ENCODE measurements around the gene EPHX1.

DNA sequence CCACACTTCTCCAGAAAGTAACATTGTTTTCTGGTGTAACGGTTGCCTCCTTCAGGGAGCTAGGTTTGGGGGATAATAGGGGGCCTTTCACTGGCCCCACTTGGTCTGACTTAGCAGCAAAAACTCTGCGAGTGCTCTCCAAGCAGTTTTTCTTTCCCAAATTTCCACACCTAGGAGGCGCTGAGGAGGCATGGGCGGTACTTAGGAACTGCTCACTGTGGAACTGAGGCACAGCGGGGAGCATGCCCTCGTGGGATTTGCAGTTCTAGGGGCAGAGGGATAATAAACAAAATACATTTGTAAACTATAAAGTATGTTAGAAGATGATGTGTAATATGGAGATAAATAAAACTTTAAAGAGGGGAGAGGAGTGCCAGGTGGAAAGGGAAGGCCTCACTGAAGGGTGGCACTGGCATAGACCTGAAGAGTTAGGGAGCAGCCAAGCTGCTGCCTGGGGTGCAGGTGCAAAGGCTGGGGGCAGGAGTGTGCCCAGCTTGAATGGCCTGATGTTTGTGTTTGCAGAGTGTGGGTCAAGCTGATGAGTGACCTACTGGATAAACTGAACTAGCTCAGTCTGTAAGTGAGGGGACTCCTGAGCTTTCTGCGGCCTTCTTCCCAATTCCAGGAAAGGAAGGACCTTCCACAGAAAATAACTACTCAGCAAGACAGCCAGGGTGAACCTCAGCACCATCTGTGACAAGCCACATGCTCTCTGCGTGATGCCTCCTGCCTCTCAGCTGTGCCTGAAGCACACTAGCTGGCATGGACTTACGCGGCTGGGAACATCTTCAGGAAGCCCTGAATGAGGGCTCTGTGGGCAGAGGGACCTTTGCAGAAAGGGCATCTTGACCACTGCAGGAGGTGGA, 1.9 kb downstream of the EPHX1 start:
- TF ChIP-seq CTBP2 (IDR thresholded peaks at IDR 0.05; ENCODE audit: borderline replicate concordance, insufficient read depth, insufficient read length, low read length) (no peak), JUND (IDR thresholded peaks at IDR 0.05; ENCODE audit: low read length) (no peak)
- TF ChIP-seq, protein P1, sequence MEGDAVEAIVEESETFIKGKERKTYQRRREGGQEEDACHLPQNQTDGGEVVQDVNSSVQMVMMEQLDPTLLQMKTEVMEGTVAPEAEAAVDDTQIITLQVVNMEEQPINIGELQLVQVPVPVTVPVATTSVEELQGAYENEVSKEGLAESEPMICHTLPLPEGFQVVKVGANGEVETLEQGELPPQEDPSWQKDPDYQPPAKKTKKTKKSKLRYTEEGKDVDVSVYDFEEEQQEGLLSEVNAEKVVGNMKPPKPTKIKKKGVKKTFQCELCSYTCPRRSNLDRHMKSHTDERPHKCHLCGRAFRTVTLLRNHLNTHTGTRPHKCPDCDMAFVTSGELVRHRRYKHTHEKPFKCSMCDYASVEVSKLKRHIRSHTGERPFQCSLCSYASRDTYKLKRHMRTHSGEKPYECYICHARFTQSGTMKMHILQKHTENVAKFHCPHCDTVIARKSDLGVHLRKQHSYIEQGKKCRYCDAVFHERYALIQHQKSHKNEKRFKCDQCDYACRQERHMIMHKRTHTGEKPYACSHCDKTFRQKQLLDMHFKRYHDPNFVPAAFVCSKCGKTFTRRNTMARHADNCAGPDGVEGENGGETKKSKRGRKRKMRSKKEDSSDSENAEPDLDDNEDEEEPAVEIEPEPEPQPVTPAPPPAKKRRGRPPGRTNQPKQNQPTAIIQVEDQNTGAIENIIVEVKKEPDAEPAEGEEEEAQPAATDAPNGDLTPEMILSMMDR (IDR thresholded peaks at IDR 0.05; ENCODE audit: control extremely low read depth in 1 of 3, insufficient read depth in 1 of 3, low read depth in 1 of 3, low read length in 3 of 3) = peak; percentile 66 to 74 (median 71)
